NCI-H1694 treated with DMSO at 0.1 percent for 48 hours (cell line): ENCODE measurements around the gene RETN.

Experiments
- DNase-seq: peaks from one replicate; lab custom pipeline; 2025; lab: John Stamatoyannopoulos, UW

RETN gene

DNA sequence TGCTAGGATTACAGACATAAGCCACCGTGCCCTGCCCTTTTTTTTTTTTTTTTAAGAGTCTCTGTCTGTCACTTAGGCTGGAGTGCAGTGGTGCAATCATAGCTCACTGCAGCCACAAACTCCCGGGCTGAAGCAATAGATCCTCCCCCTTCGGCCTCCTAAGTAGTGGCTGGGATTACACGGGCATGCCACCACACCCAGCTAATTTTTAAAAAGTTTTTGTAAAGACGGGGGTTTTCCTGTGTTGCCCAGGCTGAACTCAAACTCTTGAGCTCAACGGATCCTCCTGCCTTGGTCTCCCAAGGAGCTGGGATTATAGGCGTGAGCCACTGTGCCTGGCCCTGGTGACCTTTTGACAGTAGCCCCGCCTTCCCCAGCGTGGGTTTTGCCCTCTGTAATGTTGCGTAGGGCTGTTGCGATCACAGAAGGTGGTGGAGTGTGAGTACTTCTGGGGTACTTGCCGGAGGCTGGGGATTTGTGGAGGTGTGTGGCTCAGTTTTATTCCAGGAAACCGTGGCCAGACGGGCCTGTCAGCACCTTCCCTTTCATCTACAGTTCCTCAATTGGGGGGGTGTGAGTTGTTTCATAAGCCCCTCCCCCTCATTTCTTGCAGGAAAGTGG, 11.6 kb upstream of the RETN start:
- DNase-seq, result no peak

DNA sequence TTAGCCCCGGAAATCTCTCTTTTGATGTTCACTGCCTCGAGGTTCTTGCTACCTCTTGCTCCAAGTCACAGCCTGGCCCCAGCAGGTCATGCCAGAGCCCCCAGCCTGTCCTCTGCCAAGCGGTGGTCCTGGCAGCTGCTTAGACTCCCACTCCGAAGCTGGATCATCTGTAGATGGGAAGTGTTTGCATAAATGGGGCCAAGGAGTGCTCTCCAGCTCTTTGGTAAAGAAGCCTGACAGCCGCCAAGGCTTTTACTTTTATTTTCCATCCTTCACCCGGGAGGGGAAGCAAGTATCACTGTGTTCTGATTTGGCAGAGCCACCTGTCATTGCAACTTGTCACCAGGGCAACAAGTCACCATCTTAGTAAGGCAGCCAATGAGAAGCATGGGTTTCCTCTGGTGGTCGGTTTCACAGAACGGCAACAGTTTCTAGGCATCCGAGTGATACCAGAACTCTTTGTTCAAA, 10.6 kb upstream of the RETN start:
- no peak for DNase-seq

GRCh38 chr19:7661744-7662538, 6.9 kb upstream of the RETN start:
- DNase-seq, result no peak

GRCh38 chr19:7662657-7663056, 6.2 kb upstream of the RETN start:
- no peak for DNase-seq

- DNase-seq, result no peak
These were observed 5.1 kb upstream of the RETN start for GRCh38 chr19:7663706-7664105.

- peak; percentile 57 for DNase-seq
These were observed 3.8 kb upstream of the RETN start for GRCh38 chr19:7665076-7665475.

GRCh38 chr19:7669641-7670040, 792 bp downstream of the RETN start:
- DNase-seq, result no peak

- DNase-seq, result no peak
These were observed 1.4 kb downstream of the RETN start for GRCh38 chr19:7670150-7670783.

GRCh38 chr19:7670790-7671189, 1.9 kb downstream of the RETN start:
- no peak for DNase-seq

DNA sequence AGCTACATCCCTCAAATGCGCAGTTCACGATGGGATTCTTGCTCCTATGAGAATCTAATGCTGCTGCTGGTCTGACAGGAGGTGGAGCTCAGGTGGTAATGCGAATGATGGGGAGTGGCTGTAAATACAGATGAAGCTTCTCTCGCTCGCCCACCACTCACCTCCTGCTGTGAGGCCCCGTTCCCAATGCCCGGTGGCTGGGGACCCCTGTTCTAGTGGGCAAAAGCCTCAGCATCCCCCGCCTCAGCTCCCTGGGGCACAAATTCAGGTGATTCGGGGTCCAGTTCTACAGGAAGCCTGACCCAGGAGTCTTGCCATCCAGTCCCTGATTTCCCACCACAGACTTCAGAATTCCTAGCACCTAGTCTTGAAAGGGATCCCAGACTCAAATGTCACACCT, 3.7 kb downstream of the RETN start:
- no peak for DNase-seq

DNA sequence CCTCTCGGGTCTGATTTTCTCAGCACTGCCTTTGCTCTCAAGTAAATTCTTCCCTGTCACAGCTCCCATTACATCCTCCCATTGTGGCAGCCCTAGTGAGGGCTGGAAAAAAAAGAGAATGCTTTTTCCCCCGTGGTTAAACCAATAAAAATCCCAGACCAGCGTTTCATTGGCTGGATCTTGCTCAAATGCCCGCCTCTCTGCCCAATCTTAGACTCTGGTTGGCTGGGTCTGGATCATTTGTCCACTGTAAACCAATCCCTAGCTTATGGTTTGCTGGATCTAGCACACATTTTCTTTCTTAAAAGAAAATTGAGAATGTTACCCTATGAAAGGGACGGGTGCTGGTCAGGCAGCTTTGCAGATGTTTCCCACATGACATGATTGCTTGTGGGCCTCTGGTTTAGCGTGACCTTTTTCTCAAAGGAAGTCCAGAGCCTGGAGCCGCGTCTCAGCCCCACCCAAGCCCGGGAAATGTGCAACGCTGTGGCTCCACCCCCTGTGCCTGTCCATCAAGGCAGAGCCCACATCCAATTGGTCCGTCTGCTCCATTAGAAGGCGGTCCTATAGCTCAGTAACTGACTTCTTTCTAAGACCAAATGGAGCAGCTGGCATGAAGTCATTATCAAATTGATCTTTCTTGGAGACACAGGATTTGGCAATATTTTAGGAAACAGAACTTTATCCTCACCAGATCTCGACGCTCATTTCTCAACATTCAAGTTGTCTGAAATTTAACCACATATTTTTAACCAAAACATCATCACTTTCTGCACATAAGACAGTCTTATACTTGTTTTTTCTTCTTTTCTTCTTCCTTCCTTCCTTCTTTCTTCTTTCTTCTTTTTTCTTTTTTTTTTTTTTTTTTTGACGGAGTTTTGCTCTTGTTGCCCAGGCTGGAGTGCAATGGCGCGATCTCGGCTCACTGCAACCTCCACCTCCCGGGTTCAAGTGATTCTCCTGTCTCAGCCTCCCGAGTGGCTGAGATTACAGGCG, 5.5 kb downstream of the RETN start:
- peak; percentile 22 for DNase-seq

- DNase-seq, result no peak
These were observed 7.5 kb downstream of the RETN start for GRCh38 chr19:7676376-7676775.

- no peak for DNase-seq
These were observed 8.0 kb downstream of the RETN start, which contains the start of gene MCEMP1 for GRCh38 chr19:7676854-7677253. TSS of gene MCEMP1 (plus strand) at chr19:7677090. CDS start at chr19:7677121, 31 bp downstream.

- DNase-seq, result no peak
These were observed 8.9 kb downstream of the RETN start for GRCh38 chr19:7677669-7678311.

DNA sequence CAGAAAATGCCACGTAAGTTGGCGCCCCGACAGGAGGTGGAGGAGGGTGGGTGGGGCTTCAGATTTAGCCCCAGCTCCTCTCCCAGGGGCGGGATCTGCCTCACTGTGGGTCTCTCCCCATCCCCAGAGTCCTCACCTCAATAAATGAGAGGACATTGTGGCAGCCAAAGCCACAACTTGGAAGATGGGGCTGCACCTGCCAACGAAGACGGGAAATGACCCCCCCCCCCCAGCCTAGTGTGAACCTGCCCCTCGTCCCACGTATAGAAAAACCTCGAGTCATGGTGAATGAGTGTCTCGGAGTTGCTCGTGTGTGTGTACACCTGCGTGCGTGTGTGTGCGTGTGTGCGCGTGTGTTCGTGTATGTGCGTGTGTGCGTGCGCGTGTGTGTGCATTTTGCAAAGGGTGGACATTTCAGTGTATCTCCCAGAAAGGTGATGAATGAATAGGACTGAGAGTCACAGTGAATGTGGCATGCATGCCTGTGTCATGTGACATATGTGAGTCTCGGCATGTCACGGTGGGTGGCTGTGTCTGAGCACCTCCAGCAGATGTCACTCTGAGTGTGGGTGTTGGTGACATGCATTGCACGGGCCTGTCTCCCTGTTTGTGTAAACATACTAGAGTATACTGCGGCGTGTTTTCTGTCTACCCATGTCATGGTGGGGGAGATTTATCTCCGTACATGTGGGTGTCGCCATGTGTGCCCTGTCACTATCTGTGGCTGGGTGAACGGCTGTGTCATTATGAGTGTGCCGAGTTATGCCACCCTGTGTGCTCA, 10.3 kb downstream of the RETN start:
- peak; percentile 9 for DNase-seq

- no peak for DNase-seq
These were observed 11.1 kb downstream of the RETN start for GRCh38 chr19:7679771-7680605.

- peak; percentile 41 for DNase-seq
These were observed 11.9 kb downstream of the RETN start, which contains the start of gene TRAPPC5 for GRCh38 chr19:7680606-7681339. TSS of gene TRAPPC5 (plus strand) at chr19:7680833. CDS start at chr19:7682254, 1,421 bp downstream.

DNA sequence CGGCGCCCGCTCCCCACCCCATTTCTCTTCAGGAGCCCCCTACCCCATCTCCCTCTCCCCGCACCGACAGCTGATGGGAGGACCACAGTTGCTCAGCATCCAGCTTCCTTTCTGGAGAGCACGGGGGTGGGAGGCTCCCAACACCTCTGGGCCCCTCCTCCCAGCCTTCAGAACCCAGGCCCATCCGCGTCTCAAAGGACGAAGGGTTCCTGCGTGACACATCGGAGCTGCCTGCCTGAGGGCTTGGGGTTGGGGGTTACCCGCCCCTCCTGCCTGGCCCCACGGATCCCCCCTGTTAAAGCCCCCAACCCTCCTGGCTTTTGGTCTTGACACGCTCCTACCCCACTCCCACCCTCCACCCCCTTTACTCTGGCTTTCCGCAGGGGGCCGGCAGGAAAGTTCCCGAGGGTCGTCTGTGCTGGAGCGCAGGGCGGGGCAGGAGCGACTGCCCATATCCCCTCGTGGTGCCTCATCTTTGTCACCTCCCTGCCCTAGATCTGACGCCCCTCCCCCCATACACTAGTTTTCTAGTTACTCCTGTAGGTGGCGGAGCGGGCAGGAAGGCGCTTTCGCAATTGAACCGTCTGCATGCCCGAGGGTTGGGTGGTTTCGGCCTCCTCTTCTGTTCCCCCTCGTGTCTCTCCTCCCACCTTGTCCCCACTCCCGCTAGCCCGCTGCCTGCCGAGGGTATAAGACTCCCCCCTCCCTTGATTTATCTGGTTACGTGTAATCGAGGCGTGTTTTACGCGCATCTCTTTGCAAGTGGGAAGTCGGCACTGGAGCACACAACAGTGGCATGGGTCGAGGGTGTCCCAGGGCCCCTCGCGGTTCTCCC, 12.7 kb downstream of the RETN start:
- DNase-seq, result peak; percentile 9
